ENCODE results near the gene CDK11A.

CDK11A gene

GRCh38 chr1:1755426-1755825 is 31.3 kb upstream of the CDK11A start:
- no peak for TF ChIP-seq NFIC (IDR thresholded peaks at IDR 0.05)
- TF ChIP-seq TEAD4 (IDR thresholded peaks at IDR 0.05) = no peak
- no peak for TF ChIP-seq TAF1 (IDR thresholded peaks at IDR 0.05; ENCODE audit: low read depth)
- no peak for TF ChIP-seq TCF12 (IDR thresholded peaks at IDR 0.05; ENCODE audit: low read depth)
- no peak for TF ChIP-seq ZBTB7A (IDR thresholded peaks at IDR 0.05; ENCODE audit: low read depth)
- TF ChIP-seq EGR1 (IDR thresholded peaks at IDR 0.05) = no peak
- no peak for TF ChIP-seq MAX (IDR thresholded peaks at IDR 0.05)
- no peak for TF ChIP-seq YY1 (IDR thresholded peaks at IDR 0.05; ENCODE audit: low read depth)

GRCh38 chr1:1754051-1754815 is 30.1 kb upstream of the CDK11A start:
- TF ChIP-seq TAF1 (IDR thresholded peaks at IDR 0.05; ENCODE audit: low read depth) (no peak), REST (IDR thresholded peaks at IDR 0.05; ENCODE audit: low read depth) (no peak)

GRCh38 chr1:1753607-1754005 is 29.4 kb upstream of the CDK11A start:
- no peak for TF ChIP-seq RAD21 (IDR thresholded peaks at IDR 0.05; ENCODE audit: low read depth)
- TF ChIP-seq EGR1 (IDR thresholded peaks at IDR 0.05) = no peak
- no peak for TF ChIP-seq FOXM1 (IDR thresholded peaks at IDR 0.05; ENCODE audit: borderline replicate concordance, low read depth)
- no peak for TF ChIP-seq TAF1 (IDR thresholded peaks at IDR 0.05; ENCODE audit: low read depth)
- no peak for TF ChIP-seq CREB1 (IDR thresholded peaks at IDR 0.05; ENCODE audit: low read depth)
- TF ChIP-seq ZBTB7A (IDR thresholded peaks at IDR 0.05; ENCODE audit: low read depth) = no peak
- no peak for TF ChIP-seq CEBPB (IDR thresholded peaks at IDR 0.05)
- TF ChIP-seq EP300 (IDR thresholded peaks at IDR 0.05; ENCODE audit: borderline replicate concordance) = no peak
- TF ChIP-seq TCF12 (IDR thresholded peaks at IDR 0.05; ENCODE audit: low read depth) = no peak
- TF ChIP-seq REST (IDR thresholded peaks at IDR 0.05; ENCODE audit: low read depth) = no peak
- no peak for TF ChIP-seq YY1 (IDR thresholded peaks at IDR 0.05; ENCODE audit: low read depth)

GRCh38 chr1:1752636-1753606 is 28.8 kb upstream of the CDK11A start:
- no peak for TF ChIP-seq TEAD4 (IDR thresholded peaks at IDR 0.05)
- no peak for TF ChIP-seq FOXM1 (IDR thresholded peaks at IDR 0.05; ENCODE audit: borderline replicate concordance, low read depth)
- TF ChIP-seq EP300 (IDR thresholded peaks at IDR 0.05; ENCODE audit: borderline replicate concordance) = no peak
- no peak for TF ChIP-seq CREB1 (IDR thresholded peaks at IDR 0.05; ENCODE audit: low read depth)
- no peak for TF ChIP-seq TCF12 (IDR thresholded peaks at IDR 0.05; ENCODE audit: low read depth)
- no peak for TF ChIP-seq USF1 (IDR thresholded peaks at IDR 0.05)
- TF ChIP-seq YY1 (IDR thresholded peaks at IDR 0.05; ENCODE audit: low read depth) = no peak
- no peak for TF ChIP-seq CEBPB (IDR thresholded peaks at IDR 0.05)
- TF ChIP-seq TAF1 (IDR thresholded peaks at IDR 0.05; ENCODE audit: low read depth) = no peak
- TF ChIP-seq REST (IDR thresholded peaks at IDR 0.05; ENCODE audit: low read depth) = no peak
- no peak for TF ChIP-seq ZBTB7A (IDR thresholded peaks at IDR 0.05; ENCODE audit: low read depth)

GRCh38 chr1:1752190-1752589 is 28.0 kb upstream of the CDK11A start:
- TF ChIP-seq REST (IDR thresholded peaks at IDR 0.05; ENCODE audit: low read depth) (no peak), TEAD4 (IDR thresholded peaks at IDR 0.05) (no peak), CEBPB (IDR thresholded peaks at IDR 0.05) (no peak), CREB1 (IDR thresholded peaks at IDR 0.05; ENCODE audit: low read depth) (no peak), EGR1 (IDR thresholded peaks at IDR 0.05) (no peak), RAD21 (IDR thresholded peaks at IDR 0.05; ENCODE audit: low read depth) (no peak), YY1 (IDR thresholded peaks at IDR 0.05; ENCODE audit: low read depth) (no peak), TCF12 (IDR thresholded peaks at IDR 0.05; ENCODE audit: low read depth) (no peak), MAX (IDR thresholded peaks at IDR 0.05) (no peak), USF1 (IDR thresholded peaks at IDR 0.05) (no peak), NFIC (IDR thresholded peaks at IDR 0.05) (no peak), EP300 (IDR thresholded peaks at IDR 0.05; ENCODE audit: borderline replicate concordance) (no peak), ZBTB7A (IDR thresholded peaks at IDR 0.05; ENCODE audit: low read depth) (no peak), FOXM1 (IDR thresholded peaks at IDR 0.05; ENCODE audit: borderline replicate concordance, low read depth) (no peak), TAF1 (IDR thresholded peaks at IDR 0.05; ENCODE audit: low read depth) (no peak)

Measured in Ishikawa (cell line).